HCT116 (cell line): Measurements from ENCODE around the gene VRTN.

ENCODE experiments used
- CEBPB ChIP-seq: IDR thresholded peaks from 2 replicates; pipeline ENCODE4 v1.6.1; 2012; ENCODE audit warnings: low read depth
- CTCF ChIP-seq, 3 experiments: fragments of 200-600 bp in 1 of 3; sonication (generic) in 1 of 3; IDR thresholded peaks in 2 of 3; conservative IDR thresholded peaks in 1 of 3; 2 replicates each; pipeline ENCODE4 v1.5.1; 2012 to 2017; ENCODE audit warnings: low read depth in 2 of 3, low read length in 2 of 3, antibody characterized with exemption in 1 of 3, borderline replicate concordance in 1 of 3, control low read depth in 1 of 3, mild to moderate bottlenecking in 1 of 3, mixed read lengths in 1 of 3, mixed run types in 1 of 3, moderate library complexity in 1 of 3; ENCODE audit not compliant: insufficient read depth in 1 of 3
- EGR1 ChIP-seq: IDR thresholded peaks from 2 replicates; pipeline ENCODE4 v1.6.1; 2012; ENCODE audit warnings: low read depth
- EZH2phosphoT487 ChIP-seq: fragments of 200-600 bp; IDR thresholded peaks from 2 replicates; pipeline ENCODE4 v1.6.1; 2018; ENCODE audit warnings: antibody characterized with exemption, borderline replicate concordance
- JUND ChIP-seq: IDR thresholded peaks from 2 replicates; pipeline ENCODE4 v1.6.1; 2012
- MAX ChIP-seq: IDR thresholded peaks from 2 replicates; pipeline ENCODE4 v1.6.1; 2012
- POLR2AphosphoS5 ChIP-seq: IDR thresholded peaks from 2 replicates; pipeline ENCODE4 v1.6.1; 2011; ENCODE audit warnings: mild to moderate bottlenecking, low read depth, low read length, moderate library complexity
- RAD21 ChIP-seq: IDR thresholded peaks from 2 replicates; pipeline ENCODE4 v1.6.1; 2012; ENCODE audit warnings: low read depth, mild to moderate bottlenecking
- REST ChIP-seq: IDR thresholded peaks from 2 replicates; pipeline ENCODE4 v1.6.1; 2012; ENCODE audit warnings: low read depth
- SIN3A ChIP-seq: IDR thresholded peaks from 2 replicates; pipeline ENCODE4 v1.6.1; 2012; ENCODE audit warnings: low read depth
- YY1 ChIP-seq: IDR thresholded peaks from 2 replicates; pipeline ENCODE4 v1.6.1; 2011; ENCODE audit warnings: low read length, low read depth, moderate library complexity, mild to moderate bottlenecking; ENCODE audit not compliant: insufficient replicate concordance; ENCODE audit errors: extremely low read depth
- ZNF274 ChIP-seq: fragments of 200-500 bp; sonication (Bioruptor generic); IDR thresholded peaks from 2 replicates; pipeline ENCODE4 v1.6.1; 2014; ENCODE audit warnings: mild to moderate bottlenecking, low read depth, low read length, inconsistent platforms

GRCh38 chr14:74350928-74351323, 2.7 kb downstream of the VRTN start:
- TF ChIP-seq ZNF274 (no peak), JUND (no peak), SIN3A (no peak), CTCF (IDR thresholded peaks at IDR 0.05 in 2 of 3, conservative IDR thresholded peaks at IDR 0.05 in 1 of 3; ENCODE audit: borderline replicate concordance in 1 of 3, insufficient read depth in 1 of 3, low read depth in 2 of 3, low read length in 2 of 3) (no peak), MAX (no peak), CEBPB (no peak), EZH2phosphoT487 (no peak), EGR1 (no peak), RAD21 (no peak), YY1 (no peak), REST (no peak), POLR2AphosphoS5 (no peak)
